Peyer's patch (tissue), 4 donors: ENCODE data around the gene ANKS1A.

ENCODE experiments used
- CTCF ChIP-seq, 6 experiments: fragments of 450-650 bp in 4 of 6; fragments of 200-600 bp in 2 of 6; sonication (generic) in 1 of 6; IDR thresholded peaks; one replicate each; pipeline ENCODE4 v1.5.1; 2017 to 2019; ENCODE audit warnings: antibody characterized with exemption in 6 of 6, mild to moderate bottlenecking in 3 of 6, moderate library complexity in 1 of 6
- POLR2A ChIP-seq, 2 donors: fragments of 450-650 bp; IDR thresholded peaks; one replicate each; pipeline ENCODE4 v1.5.1; 2017; ENCODE audit warnings: antibody characterized with exemption in 2 of 2, mild to moderate bottlenecking in 2 of 2, moderate library complexity in 2 of 2

- TF ChIP-seq POLR2A (IDR thresholded peaks at IDR 0.05) (no peak), CTCF (IDR thresholded peaks at IDR 0.05) (no peak)
Measured at GRCh38 chr6:34979994-34980393, 90.9 kb downstream of the ANKS1A start.
